ENCODE data around the gene C1QC. TPM values are rescaled to one million over a fixed set of nuclear protein-coding genes. Genes with fewer than 3 reads are reported as not detected.

C1QC gene
- total RNA-seq, 2 experiments from 2014 or later, result not detected

Small RNA genes within 50 kb of the gene (microRNA-seq; reads per million reads assigned to microRNA genes)
- not detected for gene MIR6127 (ENCODE audit: borderline microRNAs expressed, borderline number of aligned reads, borderline replicate concordance)

Other genes with a start within 250 kb of the C1QC start
- gene ZBTB40, start 191.8 kb upstream of the C1QC start, total RNA-seq, result 10 to 100 TPM; 11.8 to 12.9 TPM
- gene EPHA8, start 80.1 kb upstream of the C1QC start, total RNA-seq, result not detected
- gene C1QA, start 7.0 kb upstream of the C1QC start, total RNA-seq, result not detected
- not detected for gene C1QB, start 9.6 kb downstream of the C1QC start, total RNA-seq
- gene EPHB2, start 67.2 kb downstream of the C1QC start, total RNA-seq, result under 1 TPM; 0.07 to 0.17 TPM

Data from activated CD4-positive, alpha-beta memory T cell treated with anti-CD3 and anti-CD28 coated beads for 36 hours (primary cell).